PC-3 (cell line): Measurements from ENCODE around the gene KBTBD4. TPM values are rescaled to one million over a fixed set of nuclear protein-coding genes. Genes with fewer than 3 reads are reported as not detected.

Source experiments
- ATAC-seq: fragments of 200-7000 bp; cut with Tn5 transposase; 2 replicates; pipeline ENCODE4 v1.9.1; 2020; ENCODE audit warnings: mild to moderate bottlenecking, moderate library complexity
- BruUV-seq: library from RNA; stranded (reverse); fragments of 400-500 nt; replicated peaks from 2 replicates; lab custom pipeline; 2021; lab: Mats Ljungman, UMichigan
- CTCF ChIA-PET: fragments of 300-600 bp; sonication (Branson Sonifier 250); formaldehyde crosslinking; loops from one replicate; lab custom pipeline; 2022; ENCODE audit warnings: antibody characterized with exemption; lab: Charles Lee
- POLR2A ChIA-PET: fragments of 300-600 bp; sonication (Branson Sonifier 250); formaldehyde crosslinking; loops from one replicate; lab custom pipeline; 2022; ENCODE audit warnings: antibody characterized with exemption; ENCODE audit not compliant: unreplicated experiment; lab: Charles Lee
- DNase-seq: peaks from one replicate; pipeline ENCODE4 v3.0.0-alpha.2; 2015
- H2AFZ ChIP-seq: fragments of 300-600 bp; sonication (generic); 2 replicates; pipeline ENCODE4 v1.6.0; 2016; ENCODE audit warnings: antibody characterized with exemption, low read length
- H3F3A ChIP-seq: fragments of 300-600 bp; sonication (generic); one replicate; pipeline ENCODE4 v1.6.0; 2017; ENCODE audit warnings: antibody characterized with exemption, low read length, control low read depth, mild to moderate bottlenecking; ENCODE audit not compliant: unreplicated experiment
- H3K27ac ChIP-seq: fragments of 300-600 bp; sonication (generic); 2 replicates; pipeline ENCODE4 v1.5.1; 2016; ENCODE audit warnings: mild to moderate bottlenecking, low read length
- H3K27me3 ChIP-seq: fragments of 300-600 bp; sonication (generic); 2 replicates; pipeline ENCODE4 v1.6.1; 2016; ENCODE audit warnings: low read length, mixed read lengths
- H3K36me3 ChIP-seq: fragments of 300-600 bp; sonication (generic); 2 replicates; pipeline ENCODE4 v1.6.1; 2016; ENCODE audit warnings: low read depth, mixed run types, low read length, mixed read lengths
- H3K4me1 ChIP-seq: fragments of 300-600 bp; sonication (generic); 2 replicates; pipeline ENCODE4 v1.5.1; 2016; ENCODE audit warnings: low read length; ENCODE audit not compliant: insufficient read depth
- H3K4me2 ChIP-seq: fragments of 300-600 bp; sonication (generic); 2 replicates; pipeline ENCODE4 v1.6.0; 2016; ENCODE audit warnings: low read length
- H3K4me3 ChIP-seq: fragments of 300-600 bp; sonication (generic); 2 replicates; pipeline ENCODE4 v1.5.1; 2016; ENCODE audit warnings: mild to moderate bottlenecking, low read length, mixed read lengths
- H3K79me2 ChIP-seq: fragments of 300-600 bp; sonication (generic); 2 replicates; pipeline ENCODE4 v1.6.1; 2017; ENCODE audit warnings: low read length, mixed read lengths
- H3K9ac ChIP-seq: fragments of 300-600 bp; sonication (generic); 2 replicates; pipeline ENCODE4 v1.6.0; 2016; ENCODE audit warnings: mild to moderate bottlenecking, low read length
- H3K9me2 ChIP-seq: fragments of 300-600 bp; sonication (generic); replicated peaks from 2 replicates; pipeline ENCODE4 v1.6.1; 2016; ENCODE audit warnings: mixed run types, low read length, mixed read lengths
- H3K9me3 ChIP-seq: fragments of 300-600 bp; sonication (generic); 2 replicates; pipeline ENCODE4 v1.6.1; 2016; ENCODE audit warnings: low read length, mixed read lengths
- H4K20me1 ChIP-seq: fragments of 300-600 bp; sonication (generic); 2 replicates; pipeline ENCODE4 v1.6.1; 2016; ENCODE audit warnings: low read length, mixed read lengths
- EZH2 ChIP-seq: fragments of 300-600 bp; sonication (generic); IDR thresholded peaks from one replicate; pipeline ENCODE4 v1.6.1; 2017; ENCODE audit warnings: antibody characterized with exemption, mild to moderate bottlenecking, low read length; ENCODE audit not compliant: unreplicated experiment
- EZH2phosphoT487 ChIP-seq: fragments of 300-600 bp; sonication (generic); IDR thresholded peaks from 2 replicates; pipeline ENCODE4 v1.6.1; 2018; ENCODE audit warnings: mild to moderate bottlenecking, antibody characterized with exemption, low read length, borderline replicate concordance
- intact Hi-C: fragments of 100-400 bp; cut with micrococcal nuclease; formaldehyde crosslinking; loops from 2 replicates; pipeline ENCODE4 v1.9.0; 2023
- total RNA-seq: library from RNA; depleted of rRNA; stranded (reverse); fragments of >200 nt; gene quantifications from 2 replicates; pipeline ENCODE4 v1.2.3, GENCODE V29; 2014
- TF ChIP-seq, protein P1 (sequence below): fragments of 300-600 bp; sonication (generic); conservative IDR thresholded peaks from 2 replicates; pipeline ENCODE4 v1.5.1; 2017; ENCODE audit warnings: antibody characterized with exemption, low read depth, mild to moderate bottlenecking, low read length

Gene KBTBD4
- total RNA-seq, 1 experiment from 2014 or later: 9.8 TPM

DNA sequence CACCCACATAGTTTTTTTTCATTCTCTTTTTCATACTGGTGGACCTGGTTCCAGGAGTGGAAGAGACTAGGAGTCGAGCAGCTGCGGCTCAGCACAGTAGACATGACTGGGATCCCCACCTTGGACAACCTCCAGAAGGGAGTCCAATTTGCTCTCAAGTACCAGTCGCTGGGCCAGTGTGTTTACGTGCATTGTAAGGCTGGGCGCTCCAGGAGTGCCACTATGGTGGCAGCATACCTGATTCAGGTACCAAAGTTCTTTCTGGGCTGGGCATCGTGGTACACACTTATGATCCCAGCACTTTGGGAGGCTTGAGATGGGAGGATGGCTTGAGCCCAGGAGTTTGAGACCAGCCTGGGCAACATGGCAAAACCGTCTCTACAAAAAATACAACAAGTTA is 9.1 kb downstream of the KBTBD4 start:
- no peak for DNase-seq
- H3K4me1 ChIP-seq: peaks cover 11% of the 10 kb centered on the region
- ATAC-seq: no peak
- H3K27ac ChIP-seq: no peak overlapping the region
- no peaks in the 10 kb centered on the region for H3K27me3 ChIP-seq
- intact Hi-C loops: no loop called here
- no peak overlapping the region for H3K4me3 ChIP-seq
- no peaks in the 10 kb centered on the region for H3K9me3 ChIP-seq
- H4K20me1 ChIP-seq: peaks cover 7% of the 10 kb centered on the region
- peaks cover 27% of the 10 kb centered on the region for H3K36me3 ChIP-seq
- H2AFZ ChIP-seq: no peak overlapping the region
- POLR2A ChIA-PET: no interaction called here
- no TSS peak for BruUV-seq
- H3K79me2 ChIP-seq: peaks cover 67% of the 10 kb centered on the region
- no peaks in the 10 kb centered on the region for H3K9me2 ChIP-seq
- CTCF ChIA-PET: no interaction called here
- no peak for TF ChIP-seq EZH2
- TF ChIP-seq, protein P1, sequence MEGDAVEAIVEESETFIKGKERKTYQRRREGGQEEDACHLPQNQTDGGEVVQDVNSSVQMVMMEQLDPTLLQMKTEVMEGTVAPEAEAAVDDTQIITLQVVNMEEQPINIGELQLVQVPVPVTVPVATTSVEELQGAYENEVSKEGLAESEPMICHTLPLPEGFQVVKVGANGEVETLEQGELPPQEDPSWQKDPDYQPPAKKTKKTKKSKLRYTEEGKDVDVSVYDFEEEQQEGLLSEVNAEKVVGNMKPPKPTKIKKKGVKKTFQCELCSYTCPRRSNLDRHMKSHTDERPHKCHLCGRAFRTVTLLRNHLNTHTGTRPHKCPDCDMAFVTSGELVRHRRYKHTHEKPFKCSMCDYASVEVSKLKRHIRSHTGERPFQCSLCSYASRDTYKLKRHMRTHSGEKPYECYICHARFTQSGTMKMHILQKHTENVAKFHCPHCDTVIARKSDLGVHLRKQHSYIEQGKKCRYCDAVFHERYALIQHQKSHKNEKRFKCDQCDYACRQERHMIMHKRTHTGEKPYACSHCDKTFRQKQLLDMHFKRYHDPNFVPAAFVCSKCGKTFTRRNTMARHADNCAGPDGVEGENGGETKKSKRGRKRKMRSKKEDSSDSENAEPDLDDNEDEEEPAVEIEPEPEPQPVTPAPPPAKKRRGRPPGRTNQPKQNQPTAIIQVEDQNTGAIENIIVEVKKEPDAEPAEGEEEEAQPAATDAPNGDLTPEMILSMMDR: no peak
- H3K4me2 ChIP-seq: no peak overlapping the region
- no peaks in the 10 kb centered on the region for H3F3A ChIP-seq
- H3K9ac ChIP-seq: no peak overlapping the region

DNA sequence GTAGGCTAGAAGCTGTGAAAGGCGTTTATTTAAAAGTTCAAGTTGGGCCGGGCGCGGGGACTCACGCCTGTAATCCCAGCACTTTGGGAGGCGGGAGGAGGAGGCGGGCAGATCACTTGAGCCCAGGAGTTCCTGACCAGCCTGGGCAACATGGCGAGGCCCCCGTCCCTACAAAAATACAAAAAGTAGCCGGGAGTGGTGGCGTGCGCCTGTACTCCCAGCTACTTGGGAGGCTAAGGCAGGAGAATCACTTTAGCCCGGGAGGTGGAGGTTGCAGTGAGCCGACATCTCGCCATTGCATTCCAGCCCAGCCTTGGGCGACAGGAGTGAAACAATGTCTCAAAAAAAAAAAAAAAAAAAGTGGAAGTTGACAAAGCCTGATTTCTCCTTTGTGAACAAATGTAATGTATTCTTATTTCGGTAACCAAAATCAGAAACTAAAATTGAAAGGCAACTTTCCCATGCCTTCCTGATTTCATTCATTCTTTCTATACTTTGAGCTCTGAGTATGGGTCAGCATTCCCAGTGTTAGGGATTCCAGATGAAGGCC is 12.5 kb downstream of the KBTBD4 start:
- no peaks in the 10 kb centered on the region for H3K9me3 ChIP-seq
- DNase-seq: peak; percentile 25
- H3F3A ChIP-seq: no peaks in the 10 kb centered on the region
- ATAC-seq: peak; percentile 53
- CTCF ChIA-PET: no interaction called here
- peak overlapping the region; percentile 97 for H3K4me3 ChIP-seq
- peak overlapping the region; percentile 94 for H2AFZ ChIP-seq
- no peak for TF ChIP-seq EZH2
- peaks cover 6% of the 10 kb centered on the region for H4K20me1 ChIP-seq
- BruUV-seq: no TSS peak
- no peaks in the 10 kb centered on the region for H3K9me2 ChIP-seq
- peak overlapping the region; percentile 98 for H3K9ac ChIP-seq
- intact Hi-C loops: no loop called here
- no peaks in the 10 kb centered on the region for H3K27me3 ChIP-seq
- H3K79me2 ChIP-seq: peaks cover 64% of the 10 kb centered on the region
- POLR2A ChIA-PET: no interaction called here
- H3K4me2 ChIP-seq: peak overlapping the region; percentile 94
- peaks cover 9% of the 10 kb centered on the region; the same call in 1 of the 2 replicates for H3K36me3 ChIP-seq
- H3K4me1 ChIP-seq: peaks cover 11% of the 10 kb centered on the region
- peak overlapping the region; percentile 38; the same call in 1 of the 2 replicates for H3K27ac ChIP-seq

DNA sequence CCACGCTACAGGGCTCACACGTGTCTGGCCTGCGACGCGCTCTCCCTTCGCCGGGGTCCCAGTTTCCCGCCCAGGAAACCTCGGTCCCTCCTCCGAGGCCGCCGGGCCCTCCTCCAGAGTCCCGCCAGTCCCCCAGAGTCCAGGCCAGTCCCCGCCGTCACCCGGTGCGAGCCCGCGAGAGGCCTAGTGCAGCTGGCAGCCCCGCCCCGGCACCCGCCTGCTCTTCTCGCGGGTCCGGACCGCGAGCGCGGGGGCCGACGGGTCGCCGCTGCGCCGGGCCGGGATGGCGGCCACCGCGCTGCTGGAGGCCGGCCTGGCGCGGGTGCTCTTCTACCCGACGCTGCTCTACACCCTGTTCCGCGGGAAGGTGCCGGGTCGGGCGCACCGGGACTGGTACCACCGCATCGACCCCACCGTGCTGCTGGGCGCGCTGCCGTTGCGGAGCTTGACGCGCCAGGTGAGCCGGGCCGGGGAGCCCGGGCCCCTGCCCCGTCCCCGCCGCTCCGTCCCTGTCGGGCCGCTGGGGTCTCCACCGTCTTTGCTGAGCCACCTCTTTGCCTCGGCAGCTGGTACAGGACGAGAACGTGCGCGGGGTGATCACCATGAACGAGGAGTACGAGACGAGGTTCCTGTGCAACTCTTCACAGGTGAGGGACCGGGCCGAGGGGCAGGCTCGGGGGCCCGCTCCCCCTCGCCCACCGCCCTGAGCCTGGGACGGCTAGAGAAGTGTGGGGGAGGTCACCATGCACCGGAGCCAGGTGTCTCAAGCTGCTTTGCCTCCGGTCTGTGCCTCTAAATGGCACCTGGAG is 13.2 kb downstream of the KBTBD4 start, which contains the start of gene PTPMT1:
Gene PTPMT1 (plus strand): TSS at position 260 of the 809 bp plus-strand sequence. CDS start 24 bp downstream, at position 284.
- Histone ChIP-seq H3K36me3 (peaks cover 3% of the 10 kb centered on the region; the same call in 1 of the 2 replicates), H3K9me2 (no peaks in the 10 kb centered on the region), H3F3A (no peaks in the 10 kb centered on the region), H3K4me1 (peaks cover 11% of the 10 kb centered on the region), H4K20me1 (no peaks in the 10 kb centered on the region), H3K4me3 (peak within 1 kb of the TSS; percentile 97), H2AFZ (peak within 1 kb of the TSS; percentile 94), H3K79me2 (peaks cover 57% of the 10 kb centered on the region), H3K27ac (peak within 1 kb of the TSS; percentile 48), H3K27me3 (no peaks in the 10 kb centered on the region), H3K9ac (peak within 1 kb of the TSS; percentile 98), H3K4me2 (peak within 1 kb of the TSS; percentile 94), H3K9me3 (no peaks in the 10 kb centered on the region)
- intact Hi-C loops: no loop called here
- BruUV-seq: no TSS peak
- TF ChIP-seq EZH2 (no peak), EZH2phosphoT487 (no peak)
- TF ChIP-seq, protein P1: no peak
- peak; percentile 72 for DNase-seq
- ChIA-PET CTCF (no interaction called here), POLR2A (no interaction called here)
- ATAC-seq: peak; percentile 91
